CD14-positive monocyte (primary cell): ENCODE results near the gene STOX2. TPM values are rescaled to one million over a fixed set of nuclear protein-coding genes. Genes with fewer than 3 reads are reported as not detected.

Source experiments
- DNase-seq, 3 donors: peaks; one replicate each; pipeline ENCODE4 v3.0.0-alpha.2; 2011 to 2022
- H2AFZ ChIP-seq: 2 replicates; pipeline ENCODE4 v1.6.0; 2012; ENCODE audit warnings: mild to moderate bottlenecking, low read depth, low read length, inconsistent platforms; ENCODE audit not compliant: insufficient read depth, poor library complexity, severe bottlenecking
- H3K27ac ChIP-seq, 2 donors: 1 replicate in 1 of 2; 2 replicates in 1 of 2; pipeline ENCODE4 v1.5.1; 2012 to 2013; ENCODE audit warnings: low read length in 2 of 2, control low read depth in 1 of 2, inconsistent platforms in 1 of 2, low read depth in 1 of 2, mild to moderate bottlenecking in 1 of 2
- H3K27me3 ChIP-seq, 2 donors: one replicate each; pipeline versions ENCODE4 v1.6.0 to v1.6.1; 2011 to 2013; ENCODE audit warnings: low read length in 2 of 2; ENCODE audit not compliant: control insufficient read depth in 2 of 2, insufficient read depth in 2 of 2
- H3K36me3 ChIP-seq, 2 donors: replicated peaks in 1 of 2; 1 replicate in 1 of 2; 2 replicates in 1 of 2; pipeline versions ENCODE4 v1.5.1 to v1.6.1; 2012 to 2013; ENCODE audit warnings: low read length in 2 of 2, control low read depth in 1 of 2, inconsistent platforms in 1 of 2, mild to moderate bottlenecking in 1 of 2; ENCODE audit not compliant: insufficient read depth in 2 of 2, control insufficient read depth in 1 of 2
- H3K4me1 ChIP-seq, 2 donors: 1 replicate in 1 of 2; 2 replicates in 1 of 2; pipeline versions ENCODE4 v1.5.1 to v1.6.1; 2012 to 2013; ENCODE audit warnings: low read length in 2 of 2, control low read depth in 1 of 2, inconsistent platforms in 1 of 2, mild to moderate bottlenecking in 1 of 2, moderate library complexity in 1 of 2; ENCODE audit not compliant: insufficient read depth in 2 of 2, control insufficient read depth in 1 of 2
- H3K4me2 ChIP-seq: replicated peaks from 2 replicates; pipeline ENCODE3; 2012; ENCODE audit warnings: low read length, moderate library complexity, mild to moderate bottlenecking; ENCODE audit not compliant: poor library complexity, severe bottlenecking; ENCODE audit errors: extremely low read depth
- H3K4me3 ChIP-seq, 3 experiments: fragments of 200-600 bp in 1 of 3; sonication (generic) in 1 of 3; replicated peaks in 1 of 3; 1 replicate in 2 of 3; 2 replicates in 1 of 3; pipeline ENCODE4 v1.5.1; 2011 to 2013; ENCODE audit warnings: low read length in 3 of 3, mild to moderate bottlenecking in 3 of 3, control low read depth in 2 of 3, low read depth in 2 of 3, inconsistent platforms in 1 of 3, moderate library complexity in 1 of 3
- H3K79me2 ChIP-seq: 2 replicates; pipeline ENCODE4 v1.6.0; 2012; ENCODE audit warnings: mild to moderate bottlenecking, control low read depth, inconsistent platforms, low read length, moderate library complexity; ENCODE audit not compliant: insufficient read depth
- H3K9ac ChIP-seq: 2 replicates; pipeline ENCODE4 v1.6.0; 2017; ENCODE audit warnings: low read length, mild to moderate bottlenecking; ENCODE audit not compliant: insufficient read depth, poor library complexity, severe bottlenecking
- H3K9me3 ChIP-seq, 2 donors: replicated peaks in 1 of 2; 1 replicate in 1 of 2; 2 replicates in 1 of 2; pipeline versions ENCODE4 v1.5.1 to v1.6.1; 2012 to 2013; ENCODE audit warnings: low read length in 2 of 2, control low read depth in 1 of 2; ENCODE audit not compliant: control insufficient read depth in 1 of 2, insufficient read depth in 1 of 2
- H4K20me1 ChIP-seq: 2 replicates; pipeline ENCODE4 v1.6.0; 2012; ENCODE audit warnings: mild to moderate bottlenecking, low read length, control low read depth, moderate library complexity; ENCODE audit not compliant: insufficient read depth
- H3K27ac Mint-ChIP-seq, 7 donors: one replicate each; pipeline ENCODE4 v1.8.0; 2020; ENCODE audit warnings: mild to moderate bottlenecking in 7 of 7, mixed read lengths in 7 of 7, moderate library complexity in 6 of 7, inconsistent platforms in 2 of 7
- H3K27me3 Mint-ChIP-seq, 3 donors: one replicate each; pipeline ENCODE4 v1.8.0; 2021 to 2022; ENCODE audit warnings: low read depth in 3 of 3, mild to moderate bottlenecking in 3 of 3, mixed read lengths in 3 of 3, moderate library complexity in 3 of 3, inconsistent platforms in 1 of 3
- H3K36me3 Mint-ChIP-seq, 2 donors: one replicate each; pipeline ENCODE4 v1.8.0; 2020; ENCODE audit warnings: mixed read lengths in 2 of 2, inconsistent platforms in 1 of 2, mild to moderate bottlenecking in 1 of 2
- H3K4me1 Mint-ChIP-seq: one replicate; pipeline ENCODE4 v1.8.0; 2020; ENCODE audit warnings: mild to moderate bottlenecking, mixed read lengths
- H3K4me3 Mint-ChIP-seq, 2 donors: one replicate each; pipeline ENCODE4 v1.8.0; 2020; ENCODE audit warnings: mild to moderate bottlenecking in 2 of 2, mixed read lengths in 2 of 2, moderate library complexity in 1 of 2
- H3K9me3 Mint-ChIP-seq, 7 donors: one replicate each; pipeline ENCODE4 v1.8.0; 2020 to 2022; ENCODE audit warnings: mixed read lengths in 7 of 7, mild to moderate bottlenecking in 6 of 7, moderate library complexity in 6 of 7, inconsistent platforms in 2 of 7
- CTCF ChIP-seq: fragments of 200-600 bp; IDR thresholded peaks from one replicate; pipeline ENCODE4 v1.8.0; 2022; ENCODE audit warnings: antibody characterized with exemption, mild to moderate bottlenecking
- WGBS: methylation state at CpG from one replicate; pipeline ENCODE4 v1.1.5; 2013; ENCODE audit warnings: missing lambda C conversion rate; ENCODE audit not compliant: insufficient coverage; 5-methylcytosine and 5-hydroxymethylcytosine counted together
- intact Hi-C, 2 donors: fragments of 100-400 bp; cut with micrococcal nuclease; formaldehyde crosslinking; loops; one replicate each; pipeline versions ENCODE4 v1.15.0 to v1.15.1; 2023
- polyA plus RNA-seq, 3 donors: library from polyadenylated mRNA; depleted of rRNA in 1 of 3; unstranded in 2 of 3; stranded (reverse) in 1 of 3; fragments of 300-500 nt in 2 of 3; fragments of >200 nt in 1 of 3; fragmentation: Illumina TruSeq in 2 of 3; gene quantifications; 1 replicate in 2 of 3; 2 replicates in 1 of 3; pipeline ENCODE4 v1.2.3, GENCODE V29; 2012 to 2021

STOX2 gene
- polyA plus RNA-seq, 3 donors, result 0.01 TPM; not detected in 2

DNA sequence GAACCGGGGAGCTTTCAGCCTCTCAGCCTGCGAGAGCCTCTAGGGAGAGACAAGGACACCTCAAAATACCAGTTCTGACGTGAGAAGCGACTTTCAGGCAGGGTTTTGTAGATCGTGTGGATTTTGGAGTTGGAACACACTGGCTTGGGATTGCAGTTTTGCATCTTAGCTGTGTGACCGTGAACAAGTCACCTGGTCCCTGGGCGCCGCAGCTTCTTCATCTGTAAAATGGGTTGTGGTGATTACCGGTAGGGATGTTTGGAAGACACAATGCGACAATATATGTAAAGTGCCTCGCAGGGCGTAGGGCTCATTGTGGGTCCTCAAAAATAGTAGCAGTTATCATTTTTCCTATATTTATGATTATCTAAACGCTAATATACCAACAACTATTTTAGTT, 43.7 kb upstream of the STOX2 start:
- no peaks in the 10 kb centered on the region for H3K4me1 ChIP-seq
- WGBS, result 96% methylated on average over 7 of the region's 13 CpGs

GRCh38 chr4:183863155-183863825, 41.8 kb upstream of the STOX2 start:
- Histone ChIP-seq H3K27me3 (no peaks in the 10 kb centered on the region), H3K27ac (no peak overlapping the region), H2AFZ (no peak overlapping the region), H3K4me2 (no peak overlapping the region), H3K79me2 (no peaks in the 10 kb centered on the region), H4K20me1 (no peaks in the 10 kb centered on the region), H3K4me1 (no peaks in the 10 kb centered on the region), H3K9me3 (no peaks in the 10 kb centered on the region), H3K9ac (no peak overlapping the region), H3K36me3 (no peaks in the 10 kb centered on the region), H3K4me3 (no peak overlapping the region)
- 98% methylated on average over 7 of the region's 8 CpGs for WGBS
- H3K4me1 Mint-ChIP-seq, result peaks cover 5% of the 10 kb centered on the region
- no peak for TF ChIP-seq CTCF
- H3K27ac Mint-ChIP-seq, result no peak overlapping the region
- H3K27me3 Mint-ChIP-seq, result peaks cover 0 to 1% (median 1%) of the 10 kb centered on the region in 3 donors
- H3K9me3 Mint-ChIP-seq, result peaks cover 0 to 2% (median 0%) of the 10 kb centered on the region in 7 donors
- DNase-seq, result no peak
- no peak overlapping the region for H3K4me3 Mint-ChIP-seq
- intact Hi-C loops, result no loop called here
- no peaks in the 10 kb centered on the region for H3K36me3 Mint-ChIP-seq

More for the DNA sequence above, 43.7 kb upstream of the STOX2 start:
- Mint-ChIP-seq H3K9me3 (peaks cover 0 to 2% (median 0%) of the 10 kb centered on the region in 7 donors), H3K4me3 (no peak overlapping the region), H3K27me3 (peaks cover 0 to 3% (median 2%) of the 10 kb centered on the region in 3 donors), H3K4me1 (peaks cover 10% of the 10 kb centered on the region), H3K27ac (no peak overlapping the region), H3K36me3 (no peaks in the 10 kb centered on the region)
- no peak overlapping the region for H2AFZ ChIP-seq
- no peak for TF ChIP-seq CTCF
- H3K4me2 ChIP-seq, result no peak overlapping the region
- H3K36me3 ChIP-seq, result no peaks in the 10 kb centered on the region
- no peaks in the 10 kb centered on the region for H4K20me1 ChIP-seq
- no peak overlapping the region for H3K4me3 ChIP-seq
- H3K9me3 ChIP-seq, result no peaks in the 10 kb centered on the region
- no peak overlapping the region for H3K9ac ChIP-seq
- intact Hi-C loops, result no loop called here
- DNase-seq, result no peak
- no peak overlapping the region for H3K27ac ChIP-seq
- no peaks in the 10 kb centered on the region for H3K27me3 ChIP-seq
- no peaks in the 10 kb centered on the region for H3K79me2 ChIP-seq
